Stomach (tissue), 4 donors: Measurements from ENCODE around the gene TRIM52.

Experiments
- EP300 ChIP-seq: sonication (generic); formaldehyde crosslinking; IDR thresholded peaks from one replicate; pipeline ENCODE4 v1.6.1; 2017; ENCODE audit warnings: antibody characterized with exemption
- POLR2A ChIP-seq, 4 donors: fragments of 450-650 bp; IDR thresholded peaks; one replicate each; pipeline ENCODE4 v1.6.1; 2016; ENCODE audit warnings: antibody characterized with exemption in 4 of 4, control low read depth in 2 of 4, mild to moderate bottlenecking in 1 of 4, moderate library complexity in 1 of 4
- POLR2AphosphoS5 ChIP-seq, 3 donors: sonication (generic); formaldehyde crosslinking; IDR thresholded peaks; one replicate each; pipeline ENCODE4 v1.6.1; 2016; ENCODE audit warnings: antibody characterized with exemption in 3 of 3
- TF ChIP-seq, protein P1 (sequence below), 7 experiments: fragments of 450-650 bp in 4 of 7; fragments of 200-600 bp in 3 of 7; sonication (generic) in 3 of 7; IDR thresholded peaks; one replicate each; pipeline ENCODE4 v1.5.1; 2016 to 2019; ENCODE audit warnings: antibody characterized with exemption in 7 of 7, control low read depth in 2 of 7, mild to moderate bottlenecking in 1 of 7

GRCh38 chr5:181229996-181230395 is 30.9 kb downstream of the TRIM52 start:
- TF ChIP-seq POLR2AphosphoS5 (IDR thresholded peaks at IDR 0.05) (no peak), EP300 (no peak), POLR2A (IDR thresholded peaks at IDR 0.05) (no peak)
- TF ChIP-seq, protein P1, sequence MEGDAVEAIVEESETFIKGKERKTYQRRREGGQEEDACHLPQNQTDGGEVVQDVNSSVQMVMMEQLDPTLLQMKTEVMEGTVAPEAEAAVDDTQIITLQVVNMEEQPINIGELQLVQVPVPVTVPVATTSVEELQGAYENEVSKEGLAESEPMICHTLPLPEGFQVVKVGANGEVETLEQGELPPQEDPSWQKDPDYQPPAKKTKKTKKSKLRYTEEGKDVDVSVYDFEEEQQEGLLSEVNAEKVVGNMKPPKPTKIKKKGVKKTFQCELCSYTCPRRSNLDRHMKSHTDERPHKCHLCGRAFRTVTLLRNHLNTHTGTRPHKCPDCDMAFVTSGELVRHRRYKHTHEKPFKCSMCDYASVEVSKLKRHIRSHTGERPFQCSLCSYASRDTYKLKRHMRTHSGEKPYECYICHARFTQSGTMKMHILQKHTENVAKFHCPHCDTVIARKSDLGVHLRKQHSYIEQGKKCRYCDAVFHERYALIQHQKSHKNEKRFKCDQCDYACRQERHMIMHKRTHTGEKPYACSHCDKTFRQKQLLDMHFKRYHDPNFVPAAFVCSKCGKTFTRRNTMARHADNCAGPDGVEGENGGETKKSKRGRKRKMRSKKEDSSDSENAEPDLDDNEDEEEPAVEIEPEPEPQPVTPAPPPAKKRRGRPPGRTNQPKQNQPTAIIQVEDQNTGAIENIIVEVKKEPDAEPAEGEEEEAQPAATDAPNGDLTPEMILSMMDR (IDR thresholded peaks at IDR 0.05), result no peak
